Stimulated activated CD4-positive, alpha-beta T cell treated with anti-CD3 and anti-CD28 coated beads, TNF-alpha, amount 100 ng/mL, for 48 hours (primary cell): ENCODE data around the gene CCDC154.
"Not testable (repeated sequence)": the region's sequence is repeated elsewhere in the genome, so short reads cannot be mapped to it uniquely, and the experiment has no call there.

Source experiments
- DNase-seq, 3 donors: peaks; one replicate each; pipeline ENCODE4 v3.0.0-alpha.2; 2020; ENCODE audit warnings: low read depth in 3 of 3

Gene CCDC154

GRCh38 chr16:1455190-1456171, 11.1 kb upstream of the CCDC154 start:
- no peak for DNase-seq

- no peak for DNase-seq
These were observed 10.2 kb upstream of the CCDC154 start for GRCh38 chr16:1454561-1454960.

GRCh38 chr16:1453316-1453715, 9.0 kb upstream of the CCDC154 start:
- no peak for DNase-seq

- no peak for DNase-seq
These were observed 8.2 kb upstream of the CCDC154 start for GRCh38 chr16:1452530-1452929.

- no peak for DNase-seq
These were observed 7.5 kb upstream of the CCDC154 start for GRCh38 chr16:1451702-1452392.

- DNase-seq = no peak
These were observed 6.5 kb upstream of the CCDC154 start for GRCh38 chr16:1450841-1451240.

GRCh38 chr16:1450218-1450617, 5.9 kb upstream of the CCDC154 start:
- DNase-seq = no peak

GRCh38 chr16:1449201-1449788, 4.9 kb upstream of the CCDC154 start:
- DNase-seq = no peak

GRCh38 chr16:1448536-1449116, 4.3 kb upstream of the CCDC154 start:
- no peak for DNase-seq

GRCh38 chr16:1447965-1448364, 3.6 kb upstream of the CCDC154 start:
- no peak for DNase-seq

- no peak for DNase-seq
These were observed 2.1 kb upstream of the CCDC154 start for GRCh38 chr16:1446296-1447080.

- no peak for DNase-seq
These were observed 1.3 kb upstream of the CCDC154 start for GRCh38 chr16:1445518-1446203.

- DNase-seq = no peak
These were observed 568 bp upstream of the CCDC154 start for GRCh38 chr16:1444730-1445517.

GRCh38 chr16:1443403-1443973, 868 bp downstream of the CCDC154 start:
- DNase-seq = no peak

GRCh38 chr16:1442697-1443096, 1.7 kb downstream of the CCDC154 start:
- DNase-seq = no peak

- no peak for DNase-seq
These were observed 2.9 kb downstream of the CCDC154 start for GRCh38 chr16:1441391-1441829.

GRCh38 chr16:1439699-1440074, 4.7 kb downstream of the CCDC154 start:
- not testable (repeated sequence) for DNase-seq

- no peak for DNase-seq
These were observed 5.2 kb downstream of the CCDC154 start for GRCh38 chr16:1439058-1439698.
